ENCODE results near the gene ACSBG1.

Gene ACSBG1

GRCh38 chr15:78203346-78204225, 30.8 kb downstream of the ACSBG1 start:
- DNase-seq (ENCODE audit: low spot score) = peak; percentile 88

GRCh38 chr15:78201281-78202190, 32.8 kb downstream of the ACSBG1 start:
- DNase-seq (ENCODE audit: low spot score) = no peak

GRCh38 chr15:78200276-78200930, 34.0 kb downstream of the ACSBG1 start:
- DNase-seq (ENCODE audit: low spot score) = no peak

- no peak for DNase-seq (ENCODE audit: low spot score)
Observed at GRCh38 chr15:78197632-78198031, 36.7 kb downstream of the ACSBG1 start.

- no peak for DNase-seq (ENCODE audit: low spot score)
Observed at GRCh38 chr15:78195735-78196201, 38.6 kb downstream of the ACSBG1 start.

- no peak for DNase-seq (ENCODE audit: low spot score)
Observed at GRCh38 chr15:78194568-78194925, 39.8 kb downstream of the ACSBG1 start.

GRCh38 chr15:78193731-78194567, 40.4 kb downstream of the ACSBG1 start:
- DNase-seq (ENCODE audit: low spot score) = no peak

GRCh38 chr15:78192826-78193594, 41.4 kb downstream of the ACSBG1 start:
- no peak for DNase-seq (ENCODE audit: low spot score)

GRCh38 chr15:78182821-78183220, 51.5 kb downstream of the ACSBG1 start:
- no peak for DNase-seq (ENCODE audit: low spot score)

GRCh38 chr15:78182336-78182700, 52.0 kb downstream of the ACSBG1 start:
- DNase-seq (ENCODE audit: low spot score) = no peak

GRCh38 chr15:78179906-78180305, 54.5 kb downstream of the ACSBG1 start:
- no peak for DNase-seq (ENCODE audit: low spot score)

GRCh38 chr15:78179286-78179840, 55.0 kb downstream of the ACSBG1 start:
- no peak for DNase-seq (ENCODE audit: low spot score)

GRCh38 chr15:78178064-78178463, 56.3 kb downstream of the ACSBG1 start:
- no peak for DNase-seq (ENCODE audit: low spot score)

- DNase-seq (ENCODE audit: low spot score) = peak; percentile 63
Observed at GRCh38 chr15:78177447-78177873, 56.9 kb downstream of the ACSBG1 start.

GRCh38 chr15:78175330-78175729, 59.0 kb downstream of the ACSBG1 start:
- DNase-seq (ENCODE audit: low spot score) = no peak

- DNase-seq (ENCODE audit: low spot score) = no peak
Observed at GRCh38 chr15:78174401-78174800, 60.0 kb downstream of the ACSBG1 start.

- no peak for DNase-seq (ENCODE audit: low spot score)
Observed at GRCh38 chr15:78171864-78172472, 62.4 kb downstream of the ACSBG1 start.

- DNase-seq (ENCODE audit: low spot score) = no peak
Observed at GRCh38 chr15:78170848-78171773, 63.3 kb downstream of the ACSBG1 start.

- DNase-seq (ENCODE audit: low spot score) = no peak
Observed at GRCh38 chr15:78168608-78169007, 65.8 kb downstream of the ACSBG1 start.
